Suprapubic skin (tissue), 3 donors: ENCODE measurements around the gene PEX19.

Experiments
- POLR2AphosphoS5 ChIP-seq, 3 donors: sonication (generic); formaldehyde crosslinking; IDR thresholded peaks; one replicate each; pipeline ENCODE4 v1.6.1; 2017; ENCODE audit warnings: antibody characterized with exemption in 3 of 3
- TF ChIP-seq, protein P1 (sequence below), 2 donors: fragments of 200-600 bp in 1 of 2; fragments of 450-650 bp in 1 of 2; sonication (generic) in 1 of 2; IDR thresholded peaks; one replicate each; pipeline ENCODE4 v1.5.1; 2016 to 2019; ENCODE audit warnings: antibody characterized with exemption in 2 of 2, mild to moderate bottlenecking in 1 of 2, moderate library complexity in 1 of 2

DNA sequence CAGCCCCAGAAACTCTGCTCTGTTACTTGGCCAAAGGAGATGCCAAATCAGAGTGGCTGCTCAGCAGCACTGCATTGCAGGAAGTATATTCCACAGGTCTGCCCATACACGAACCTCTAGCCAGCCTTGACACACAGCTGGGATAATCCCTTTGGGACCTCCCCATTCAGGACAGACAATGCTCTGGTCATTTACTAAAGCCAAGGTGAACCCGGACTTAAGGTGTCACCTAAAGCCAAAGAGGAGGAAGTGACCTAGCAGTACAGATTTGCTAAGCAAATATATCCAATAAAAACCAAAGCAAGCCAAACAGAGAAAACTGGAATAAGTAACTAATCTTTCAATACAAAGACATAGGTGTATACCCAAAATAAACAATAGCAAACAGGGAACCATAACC, 30.4 kb upstream of the PEX19 start:
- TF ChIP-seq, protein P1, sequence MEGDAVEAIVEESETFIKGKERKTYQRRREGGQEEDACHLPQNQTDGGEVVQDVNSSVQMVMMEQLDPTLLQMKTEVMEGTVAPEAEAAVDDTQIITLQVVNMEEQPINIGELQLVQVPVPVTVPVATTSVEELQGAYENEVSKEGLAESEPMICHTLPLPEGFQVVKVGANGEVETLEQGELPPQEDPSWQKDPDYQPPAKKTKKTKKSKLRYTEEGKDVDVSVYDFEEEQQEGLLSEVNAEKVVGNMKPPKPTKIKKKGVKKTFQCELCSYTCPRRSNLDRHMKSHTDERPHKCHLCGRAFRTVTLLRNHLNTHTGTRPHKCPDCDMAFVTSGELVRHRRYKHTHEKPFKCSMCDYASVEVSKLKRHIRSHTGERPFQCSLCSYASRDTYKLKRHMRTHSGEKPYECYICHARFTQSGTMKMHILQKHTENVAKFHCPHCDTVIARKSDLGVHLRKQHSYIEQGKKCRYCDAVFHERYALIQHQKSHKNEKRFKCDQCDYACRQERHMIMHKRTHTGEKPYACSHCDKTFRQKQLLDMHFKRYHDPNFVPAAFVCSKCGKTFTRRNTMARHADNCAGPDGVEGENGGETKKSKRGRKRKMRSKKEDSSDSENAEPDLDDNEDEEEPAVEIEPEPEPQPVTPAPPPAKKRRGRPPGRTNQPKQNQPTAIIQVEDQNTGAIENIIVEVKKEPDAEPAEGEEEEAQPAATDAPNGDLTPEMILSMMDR (IDR thresholded peaks at IDR 0.05): no peak
- no peak for TF ChIP-seq POLR2AphosphoS5 (IDR thresholded peaks at IDR 0.05)
